GM18511 (cell line): Measurements from ENCODE around the gene PDAP1.
"Not testable (repeated sequence)": the region's sequence is repeated elsewhere in the genome, so short reads cannot be mapped to it uniquely, and the experiment has no call there.

Experiments used
- ATAC-seq: cut with Tn5 transposase; IDR thresholded peaks from one replicate; pipeline ENCODE4 v1.9.1; 2021; ENCODE audit warnings: mild to moderate bottlenecking, moderate library complexity; ENCODE audit not compliant: unreplicated experiment

PDAP1 gene

GRCh38 chr7:99428972-99429566 is 20.7 kb upstream of the PDAP1 start:
- ATAC-seq, result no peak

GRCh38 chr7:99424932-99425730 is 16.7 kb upstream of the PDAP1 start:
- ATAC-seq, result no peak

- no peak for ATAC-seq
Measured at GRCh38 chr7:99422625-99423024, 14.2 kb upstream of the PDAP1 start.

GRCh38 chr7:99422186-99422585 is 13.8 kb upstream of the PDAP1 start:
- no peak for ATAC-seq

GRCh38 chr7:99420986-99421385 is 12.6 kb upstream of the PDAP1 start:
- no peak for ATAC-seq

- no peak for ATAC-seq
Measured at GRCh38 chr7:99420213-99420612, 11.8 kb upstream of the PDAP1 start.

- ATAC-seq, result no peak
Measured at GRCh38 chr7:99419323-99420021, 11.1 kb upstream of the PDAP1 start.

GRCh38 chr7:99418260-99418659 is 9.9 kb upstream of the PDAP1 start:
- no peak for ATAC-seq

- not testable (repeated sequence) for ATAC-seq
Measured at GRCh38 chr7:99415513-99416127, 7.2 kb upstream of the PDAP1 start.

- ATAC-seq, result no peak
Measured at GRCh38 chr7:99410635-99411034, 2.2 kb upstream of the PDAP1 start.

GRCh38 chr7:99409806-99410205 is 1.4 kb upstream of the PDAP1 start:
- no peak for ATAC-seq

GRCh38 chr7:99409192-99409572 is 785 bp upstream of the PDAP1 start:
- ATAC-seq, result peak; percentile 12

DNA sequence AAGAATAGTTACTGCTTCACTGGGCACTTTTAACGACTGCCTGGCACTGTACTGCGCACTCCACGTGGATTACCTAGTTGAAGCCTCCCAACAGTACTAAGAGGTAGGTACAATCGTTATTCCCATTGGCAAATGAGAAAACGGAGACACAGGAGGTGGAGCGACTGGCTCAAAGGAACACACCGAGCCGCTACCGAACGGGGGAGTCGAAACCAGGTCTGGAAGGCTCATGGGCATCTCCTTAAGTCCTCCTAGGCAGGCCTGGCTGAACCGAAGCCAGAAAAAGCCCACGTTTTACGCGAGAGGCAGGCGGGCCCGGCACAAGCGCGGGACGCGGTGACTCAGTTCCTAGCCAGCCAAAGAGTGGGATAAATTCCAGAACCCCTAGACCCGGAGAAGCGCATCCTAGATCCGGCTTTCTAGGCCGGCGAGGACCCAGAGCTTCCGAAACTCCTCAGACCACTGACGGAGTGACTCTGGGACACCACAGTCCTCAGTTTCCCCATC is 472 bp downstream of the PDAP1 start:
- ATAC-seq, result peak; percentile 8

DNA sequence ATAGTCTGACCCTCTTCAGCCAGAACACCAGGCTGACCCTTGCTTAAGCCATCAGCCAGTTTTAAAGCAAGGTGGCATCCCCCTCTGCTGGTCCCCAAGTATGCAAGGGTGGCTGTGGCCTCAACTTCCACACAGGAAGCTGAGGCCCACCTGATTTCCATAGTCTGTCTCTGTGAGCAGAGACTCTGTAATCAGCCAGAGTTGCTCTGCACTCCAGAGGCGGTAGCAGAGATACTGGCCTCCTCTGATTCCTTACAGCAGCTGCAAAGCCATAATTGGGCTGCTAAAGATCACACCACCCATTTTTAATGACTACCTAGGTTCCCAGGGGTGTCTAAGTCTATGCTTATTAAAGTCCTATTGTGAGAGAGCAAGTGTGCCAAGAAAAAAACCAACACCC is 1.8 kb downstream of the PDAP1 start:
- ATAC-seq, result no peak

GRCh38 chr7:99404977-99405320 is 3.4 kb downstream of the PDAP1 start:
- ATAC-seq, result no peak

DNA sequence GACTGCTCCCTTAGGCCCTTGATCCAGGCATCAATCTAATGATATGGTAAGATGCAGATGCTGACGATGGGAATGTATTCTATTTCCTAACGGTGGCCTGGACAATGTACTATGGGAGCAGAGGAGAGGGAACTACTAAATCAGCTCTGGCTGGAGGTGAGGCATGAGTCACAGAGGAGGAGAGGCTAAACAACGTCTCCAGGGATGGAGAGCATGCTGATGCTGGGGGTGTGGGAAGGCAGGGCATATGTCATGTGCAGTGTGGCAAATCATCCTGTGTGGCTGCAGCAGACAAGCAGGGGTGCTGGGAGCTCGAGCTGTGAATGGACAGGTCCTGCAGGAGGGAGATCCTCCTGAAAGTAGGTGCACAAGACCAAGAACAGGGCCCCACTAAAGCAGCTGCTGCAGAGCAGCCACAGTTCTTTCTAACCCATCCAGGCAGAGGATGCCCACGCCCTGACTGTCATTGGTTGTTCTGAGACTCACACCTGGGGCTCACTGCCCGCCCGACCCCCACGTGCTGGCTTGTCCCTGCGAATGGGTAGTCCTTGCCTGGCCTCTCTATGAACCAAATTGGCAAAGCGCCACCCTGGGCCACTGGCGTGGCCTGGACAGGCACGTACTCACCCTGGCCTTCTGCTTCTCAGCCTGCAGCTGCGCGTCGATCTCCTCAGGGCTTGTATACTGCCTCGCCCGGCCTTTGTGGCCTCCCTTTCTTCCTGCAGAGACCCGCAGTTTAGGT is 4.0 kb downstream of the PDAP1 start:
- ATAC-seq, result no peak

DNA sequence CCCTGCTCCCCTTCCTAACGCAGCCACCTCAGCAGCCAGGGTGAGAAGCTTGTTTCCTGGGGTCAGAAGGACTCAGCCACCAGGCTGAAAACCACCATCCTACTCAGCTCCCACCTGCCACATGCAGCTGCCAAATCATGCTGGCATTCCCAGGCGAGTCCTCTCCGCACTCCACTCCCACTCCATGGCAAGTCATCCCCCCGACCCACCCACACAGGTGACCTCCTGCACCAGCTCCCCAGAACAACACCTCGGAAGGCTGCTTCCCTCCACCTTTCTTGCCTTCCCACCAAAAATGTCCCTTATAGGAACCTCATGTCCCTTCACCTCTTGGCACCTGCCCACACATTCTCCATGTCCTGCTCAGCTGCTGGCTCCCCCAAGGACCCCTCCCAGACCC is 4.6 kb downstream of the PDAP1 start:
- no peak for ATAC-seq

DNA sequence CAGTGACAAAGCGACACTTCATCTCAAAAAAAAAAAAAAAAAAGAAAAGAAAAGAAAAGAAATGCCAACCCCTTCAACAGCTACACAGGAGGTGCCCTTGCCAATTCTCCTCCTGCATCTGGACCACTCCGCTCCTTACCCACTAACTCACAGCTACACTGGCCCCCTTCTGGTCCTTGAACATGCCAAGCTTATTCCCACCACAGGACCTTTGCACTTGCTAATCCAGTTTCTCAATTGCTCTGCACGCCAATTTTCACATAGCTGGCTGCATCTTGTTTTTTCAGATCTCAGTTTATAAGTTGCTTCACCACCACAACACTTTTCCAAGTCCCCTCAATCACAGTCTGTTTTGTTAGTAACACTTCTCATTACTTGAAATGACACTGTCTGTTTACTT is 5.5 kb downstream of the PDAP1 start:
- no peak for ATAC-seq

DNA sequence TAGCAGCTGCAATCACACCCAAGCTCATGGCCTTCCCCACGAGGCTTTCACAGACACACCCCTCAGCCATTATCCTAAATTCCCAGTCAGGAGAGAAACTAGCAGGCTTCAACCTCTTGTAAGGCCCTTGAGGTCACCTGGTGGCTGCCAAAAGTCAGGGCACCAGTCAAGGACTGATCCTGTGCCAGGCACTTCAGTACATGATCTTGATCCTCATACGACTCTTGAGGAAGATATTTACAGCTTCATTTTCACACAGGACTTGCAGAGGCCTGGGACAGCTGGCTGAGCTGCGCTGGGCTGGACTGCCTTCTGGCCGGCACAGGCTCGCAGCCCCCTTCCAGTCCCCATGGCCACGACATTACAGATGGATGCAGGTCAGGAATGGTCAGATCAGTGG is 8.8 kb downstream of the PDAP1 start:
- ATAC-seq, result no peak

DNA sequence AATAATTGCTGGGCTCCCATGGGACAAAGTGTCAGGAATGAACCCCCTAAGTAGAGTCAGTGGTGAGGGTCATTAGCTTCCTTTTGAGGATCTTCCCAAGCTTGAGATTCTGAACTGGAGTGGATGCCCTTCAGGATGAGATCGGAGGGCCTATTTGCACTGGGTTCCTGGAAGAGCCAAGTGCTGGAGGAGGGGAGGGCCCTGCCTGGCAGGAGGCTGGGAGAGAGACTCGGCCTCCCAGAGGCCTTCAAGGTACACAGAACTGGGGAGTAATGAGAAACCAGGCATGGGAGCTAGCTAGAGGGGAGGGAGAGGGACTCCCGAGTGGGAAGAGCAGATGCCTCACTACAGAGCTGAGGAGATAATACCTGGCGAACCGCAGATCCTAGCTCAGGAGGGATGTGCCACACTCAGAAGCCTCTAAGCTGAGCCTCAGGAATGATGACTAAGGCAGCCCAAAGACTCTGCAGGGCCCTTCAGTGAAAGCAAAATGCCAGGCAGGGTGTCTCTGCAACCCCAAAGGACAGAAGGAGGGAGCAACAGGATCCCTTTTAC is 9.4 kb downstream of the PDAP1 start:
- ATAC-seq, result no peak
